K562 (cell line): ENCODE results near the gene ASPHD1. TPM values are rescaled to one million over a fixed set of nuclear protein-coding genes. Genes with fewer than 3 reads are reported as not detected.

ENCODE experiments used
- ATF7 ChIP-seq: fragments of 450-650 bp; IDR thresholded peaks from 2 replicates; pipeline ENCODE4 v1.7.1; 2014; ENCODE audit warnings: mild to moderate bottlenecking, moderate library complexity
- BDP1 ChIP-seq: IDR thresholded peaks from 3 replicates; pipeline ENCODE4 v1.6.1; 2011; ENCODE audit not compliant: insufficient read length, insufficient read depth
- BMI1 ChIP-seq: fragments of 150-350 bp; IDR thresholded peaks from 2 replicates; pipeline ENCODE4 v1.6.1; 2014; ENCODE audit warnings: low read length
- BRF2 ChIP-seq: IDR thresholded peaks from 3 replicates; pipeline ENCODE4 v1.6.1; 2011; ENCODE audit warnings: borderline replicate concordance, mild to moderate bottlenecking; ENCODE audit not compliant: insufficient read length, insufficient read depth
- CBFA2T3 ChIP-seq: fragments of 450-650 bp; IDR thresholded peaks from 2 replicates; pipeline ENCODE4 v1.6.1; 2017
- CBX2 ChIP-seq: fragments of 200-600 bp; sonication (generic); IDR thresholded peaks from one replicate; pipeline ENCODE4 v1.6.1; 2012; ENCODE audit warnings: mild to moderate bottlenecking, low read length, inconsistent platforms; ENCODE audit not compliant: insufficient read depth, poor library complexity, severe bottlenecking
- ELF1 ChIP-seq: fragments of 200-800 bp; sonication (Bioruptor generic); IDR thresholded peaks from 2 replicates; pipeline ENCODE4 v1.6.1; 2016; ENCODE audit warnings: missing genetic modification characterization, missing compliant biosample characterization
- ELK3 ChIP-seq: fragments of 450-650 bp; formaldehyde crosslinking; IDR thresholded peaks from 2 replicates; pipeline ENCODE4 v1.4.0; 2020; ENCODE audit warnings: mild to moderate bottlenecking
- GABPB1 ChIP-seq: sonication (generic); formaldehyde crosslinking; IDR thresholded peaks from 2 replicates; pipeline ENCODE4 v1.8.0; 2022; ENCODE audit warnings: mild to moderate bottlenecking, missing genetic modification reagents
- HMGN3 ChIP-seq: IDR thresholded peaks from 2 replicates; pipeline ENCODE4 v1.6.1; 2011; ENCODE audit warnings: borderline replicate concordance, low read depth, mild to moderate bottlenecking, mixed read lengths, low read length; ENCODE audit not compliant: insufficient read length; ENCODE audit errors: extremely low read depth
- KDM1A ChIP-seq, 2 experiments: fragments of 450-650 bp; IDR thresholded peaks; 2 replicates each; pipeline ENCODE4 v1.6.1; 2016; ENCODE audit warnings: mild to moderate bottlenecking in 2 of 2
- PHF21A ChIP-seq: fragments of 450-650 bp; IDR thresholded peaks from 2 replicates; pipeline ENCODE4 v1.6.1; 2017; ENCODE audit warnings: low read depth, borderline replicate concordance
- RBBP5 ChIP-seq: fragments of 200-600 bp; sonication (generic); IDR thresholded peaks from 2 replicates; pipeline ENCODE4 v1.6.1; 2012; ENCODE audit warnings: borderline replicate concordance, mild to moderate bottlenecking, low read length, control low read depth, inconsistent platforms; ENCODE audit not compliant: insufficient read depth, poor library complexity, severe bottlenecking
- SIN3A ChIP-seq, 2 experiments: fragments of 150-350 bp in 1 of 2; IDR thresholded peaks; 2 replicates each; pipeline ENCODE4 v1.6.1; 2011 to 2016; ENCODE audit warnings: borderline replicate concordance in 2 of 2, low read depth in 2 of 2, low read length in 2 of 2, mild to moderate bottlenecking in 2 of 2, moderate library complexity in 2 of 2; ENCODE audit not compliant: control insufficient read depth in 1 of 2
- SRF ChIP-seq, 2 experiments: fragments of 250-450, 450-650 bp in 1 of 2; sonication (Bioruptor Pico) in 1 of 2; sonication (generic) in 1 of 2; formaldehyde crosslinking; IDR thresholded peaks; 2 replicates each; pipeline versions ENCODE4 v1.5.0 to v1.5.1; 2020 to 2022; ENCODE audit warnings: mild to moderate bottlenecking in 1 of 2, missing genetic modification reagents in 1 of 2
- STAG1 ChIP-seq: sonication (generic); formaldehyde crosslinking; IDR thresholded peaks from 2 replicates; pipeline ENCODE4 v1.5.0; 2020; ENCODE audit warnings: missing genetic modification reagents, borderline replicate concordance
- TFE3 ChIP-seq: fragments of 450-650 bp; formaldehyde crosslinking; IDR thresholded peaks from 2 replicates; pipeline ENCODE4 v1.4.0; 2020; ENCODE audit warnings: mild to moderate bottlenecking, mixed read lengths
- ZBTB17 ChIP-seq: fragments of 450-650 bp; formaldehyde crosslinking; IDR thresholded peaks from 2 replicates; pipeline ENCODE4 v1.4.0; 2020; ENCODE audit warnings: mild to moderate bottlenecking
- ZNF175 ChIP-seq: fragments of 200-800 bp; sonication (Bioruptor generic); IDR thresholded peaks from 2 replicates; pipeline ENCODE4 v1.6.1; 2016; ENCODE audit warnings: low read depth, mild to moderate bottlenecking, missing genetic modification characterization, missing compliant biosample characterization
- ZNF212 ChIP-seq: fragments of 450-650 bp; formaldehyde crosslinking; IDR thresholded peaks from 2 replicates; pipeline ENCODE4 v1.4.0; 2020; ENCODE audit warnings: mild to moderate bottlenecking
- ZNF217 ChIP-seq: sonication (generic); formaldehyde crosslinking; IDR thresholded peaks from 2 replicates; pipeline ENCODE4 v1.8.0; 2022; ENCODE audit warnings: mild to moderate bottlenecking, missing genetic modification reagents
- ZNF224 ChIP-seq: sonication (generic); formaldehyde crosslinking; IDR thresholded peaks from 2 replicates; pipeline ENCODE4 v1.8.0; 2022; ENCODE audit warnings: mild to moderate bottlenecking, missing genetic modification reagents
- ZNF277 ChIP-seq: fragments of 250-450 bp; sonication (Bioruptor Pico); IDR thresholded peaks from 2 replicates; pipeline ENCODE4 v1.8.0; 2022; ENCODE audit warnings: inconsistent platforms, mild to moderate bottlenecking, moderate library complexity, borderline replicate concordance
- ZNF764 ChIP-seq: fragments of 250-450 bp; sonication (Bioruptor Pico); IDR thresholded peaks from 2 replicates; pipeline ENCODE4 v1.4.0; 2020; ENCODE audit warnings: low read depth, mild to moderate bottlenecking, moderate library complexity
- polyA plus RNA-seq, 8 experiments: library from polyadenylated mRNA; depleted of rRNA in 4 of 8; stranded (reverse) in 5 of 8; unstranded in 3 of 8; fragments of >200 nt; fragmentation: Nextera tagmentation in 2 of 8; fragmentation: Illumina TruSeq in 1 of 8; extraction: Ambion mirVana in 2 of 8; extraction: Trizol in 1 of 8; gene quantifications; 2 replicates each; pipeline versions ENCODE4 v1.2.1 to v1.2.3, GENCODE V29; 2011 to 2014; ENCODE audit warnings: inconsistent platforms in 1 of 8, missing spikeins in 1 of 8
- total RNA-seq, 7 experiments: library from RNA; depleted of rRNA in 6 of 7; stranded (reverse); fragments of >200 nt in 6 of 7; fragmentation: Illumina TruSeq in 2 of 7; extraction: Trizol in 2 of 7; gene quantifications; 2 replicates each; pipeline versions ENCODE4 v1.2.1 to v1.2.3, GENCODE V29; 2011 to 2021; ENCODE audit warnings: low replicate concordance in 1 of 7

ASPHD1 gene
- total and polyA plus RNA-seq, 9 of the 15 experiments (the other 6 are each of a cell fraction or from before 2014, with no cell fraction given), result 0.03 to 0.70 (median 0.24) TPM; not detected in 5

DNA sequence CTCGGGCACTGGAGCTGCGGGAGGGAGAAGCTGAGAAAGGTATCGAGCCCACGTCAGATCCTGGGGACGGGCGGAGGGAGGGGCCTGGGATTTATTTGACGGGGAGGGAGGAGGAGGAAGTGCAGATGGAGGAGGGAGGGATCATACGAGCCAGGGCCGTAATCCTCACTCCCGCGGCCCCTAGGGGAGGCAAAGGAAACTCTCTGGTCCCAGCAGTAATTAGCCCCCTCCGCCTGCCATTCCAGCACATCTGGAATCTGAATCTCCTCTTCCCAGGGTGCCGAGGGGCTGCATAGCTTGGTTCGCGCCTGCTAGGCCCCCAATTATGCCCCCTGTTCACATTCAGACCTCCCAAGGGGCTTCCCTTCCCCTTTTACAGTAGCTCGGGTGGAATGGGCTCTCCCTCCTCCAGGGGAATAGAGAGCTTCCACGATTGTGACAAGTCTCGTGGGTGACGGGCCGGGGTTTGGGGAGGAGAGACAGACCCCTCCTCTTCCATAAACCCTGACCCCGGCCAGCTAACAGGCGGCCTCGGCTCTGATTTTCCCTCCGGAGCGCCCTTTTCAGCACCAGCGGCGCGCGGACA is 679 bp upstream of the ASPHD1 start, which contains the start of gene SEZ6L2 (continued):
- TF ChIP-seq ZNF224, result no peak
- 0 out of 4 replicates have a peak, but pooled peaks of 1 of the 2 experiments have one; percentile 12 for TF ChIP-seq KDM1A (IDR thresholded peaks at IDR 0.05)
- no peak for TF ChIP-seq HMGN3
- TF ChIP-seq ZNF764, result no peak
- no peak for TF ChIP-seq TFE3 (CRISPR knock-in tag)
- no peak for TF ChIP-seq BDP1
- no peak for TF ChIP-seq PHF21A
- TF ChIP-seq BMI1, result no peak
- no peak for TF ChIP-seq RBBP5
- TF ChIP-seq SRF (CRISPR knock-in tag; IDR thresholded peaks at IDR 0.05), result 0 out of 4 replicates have a peak, but pooled peaks of 1 of the 2 experiments have one; percentile 61
- TF ChIP-seq ZNF212 (CRISPR knock-in tag), result no peak
- TF ChIP-seq BRF2, result no peak
- no peak for TF ChIP-seq ATF7
- TF ChIP-seq SIN3A (IDR thresholded peaks at IDR 0.05; ENCODE audit: borderline replicate concordance in 2 of 2, control insufficient read depth in 1 of 2, low read depth in 2 of 2, low read length in 2 of 2), result peak; percentile 86 to 98; a peak in 2 of 4 replicates
- TF ChIP-seq GABPB1 (CRISPR knock-in tag), result no peak
- TF ChIP-seq ZNF217 (CRISPR knock-in tag), result no peak
- no peak for TF ChIP-seq CBFA2T3
- no peak for TF ChIP-seq ZNF175 (CRISPR knock-in tag)
- no peak for TF ChIP-seq ZBTB17 (CRISPR knock-in tag)
- TF ChIP-seq CBX2, result no peak
- peak; percentile 13; the same call in 1 of the 2 replicates for TF ChIP-seq STAG1
- TF ChIP-seq ELK3 (CRISPR knock-in tag), result no peak
- TF ChIP-seq ZNF277, result no peak
- no peak for TF ChIP-seq ELF1
